GM15510 (cell line): ENCODE measurements around the gene CLEC9A.

Source experiments
- POLR2A ChIP-seq: IDR thresholded peaks from 3 replicates; pipeline ENCODE4 v1.6.1; 2011; ENCODE audit warnings: borderline replicate concordance; ENCODE audit not compliant: insufficient read length; ENCODE audit errors: extremely low read depth

The CLEC9A gene

GRCh38 chr12:10033783-10034545 is 3.5 kb downstream of the CLEC9A start:
- no peak for TF ChIP-seq POLR2A

DNA sequence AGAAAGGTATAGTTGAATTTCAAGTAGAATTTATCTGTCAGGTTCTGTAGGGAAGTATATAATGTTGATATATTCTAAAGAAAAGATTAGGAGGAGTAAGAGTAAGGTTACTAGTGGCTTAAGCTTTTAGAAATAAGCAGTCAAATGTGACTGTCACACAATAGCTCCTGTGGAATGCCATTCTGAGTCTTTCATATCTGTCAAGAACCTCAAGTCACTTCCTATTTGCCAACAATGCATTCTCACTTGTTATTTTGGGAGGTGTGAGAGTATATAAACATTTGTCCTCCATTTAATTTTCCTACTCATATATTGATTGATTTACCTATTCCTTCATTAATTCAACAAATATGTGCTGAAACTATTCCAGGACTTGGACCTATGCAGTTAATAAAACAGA is 11.7 kb downstream of the CLEC9A start:
- no peak for TF ChIP-seq POLR2A

DNA sequence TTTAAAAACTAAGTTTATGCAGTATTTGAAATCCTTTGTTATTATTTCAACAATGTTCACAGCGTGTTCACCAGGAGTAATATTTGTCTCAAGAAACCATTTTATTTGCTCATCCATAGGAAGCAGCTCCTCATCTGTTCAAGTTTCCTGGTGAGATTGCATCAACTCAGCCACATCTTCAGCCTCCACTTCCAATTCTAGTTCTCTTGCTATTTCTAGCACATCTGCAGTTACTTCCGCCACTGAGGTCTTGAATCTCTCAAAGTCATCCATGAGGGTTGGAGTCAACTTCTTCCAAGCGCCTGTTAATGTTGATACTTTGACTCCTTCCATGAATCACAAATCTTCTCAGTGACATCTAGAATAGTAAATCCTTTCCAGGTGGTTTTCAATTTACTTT is 18.0 kb downstream of the CLEC9A start:
- TF ChIP-seq POLR2A = no peak

- no peak for TF ChIP-seq POLR2A
Observed at GRCh38 chr12:10052193-10052913, 21.9 kb downstream of the CLEC9A start.

DNA sequence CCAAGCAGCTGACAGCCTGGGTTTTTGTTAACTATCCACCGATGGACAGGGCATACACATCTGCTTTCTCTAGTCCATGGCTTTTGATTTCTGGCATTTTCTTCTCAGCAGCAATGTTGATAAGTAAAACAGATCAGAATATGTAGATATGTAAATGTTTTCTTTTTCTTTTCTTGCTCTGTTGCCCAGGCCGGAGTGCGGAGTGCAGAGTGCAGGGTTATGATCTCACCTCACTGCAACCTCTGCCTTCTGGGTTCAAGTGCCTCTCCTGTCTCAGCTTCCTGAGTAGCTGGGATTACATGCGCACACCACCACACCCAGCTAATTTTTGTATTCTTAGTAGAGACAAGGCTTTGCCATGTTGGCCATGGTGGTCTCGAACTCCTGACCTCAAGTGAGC is 27.9 kb downstream of the CLEC9A start:
- no peak for TF ChIP-seq POLR2A

GRCh38 chr12:10065241-10065640 is 34.8 kb downstream of the CLEC9A start:
- TF ChIP-seq POLR2A = no peak

GRCh38 chr12:10067264-10067663 is 36.8 kb downstream of the CLEC9A start:
- no peak for TF ChIP-seq POLR2A

GRCh38 chr12:10067942-10068341 is 37.5 kb downstream of the CLEC9A start:
- TF ChIP-seq POLR2A = no peak

DNA sequence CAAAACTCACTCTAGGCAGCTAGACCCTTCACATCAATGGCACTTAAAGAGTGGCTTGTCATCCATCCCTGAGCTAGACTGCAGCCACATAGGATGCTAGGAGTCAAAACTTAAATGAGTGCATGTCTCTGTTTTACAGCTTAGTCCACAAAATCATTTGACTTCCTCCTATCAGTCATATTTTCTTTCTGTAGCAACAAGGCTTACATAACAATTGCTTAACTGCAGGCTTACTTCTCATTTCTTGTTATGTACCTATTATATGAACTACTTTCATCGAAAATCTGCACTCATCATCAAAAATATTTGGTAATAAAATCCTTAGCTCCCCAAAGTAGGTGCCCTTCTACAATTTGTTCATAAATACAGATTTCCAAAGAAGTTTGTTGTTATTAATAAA is 38.2 kb downstream of the CLEC9A start:
- no peak for TF ChIP-seq POLR2A

DNA sequence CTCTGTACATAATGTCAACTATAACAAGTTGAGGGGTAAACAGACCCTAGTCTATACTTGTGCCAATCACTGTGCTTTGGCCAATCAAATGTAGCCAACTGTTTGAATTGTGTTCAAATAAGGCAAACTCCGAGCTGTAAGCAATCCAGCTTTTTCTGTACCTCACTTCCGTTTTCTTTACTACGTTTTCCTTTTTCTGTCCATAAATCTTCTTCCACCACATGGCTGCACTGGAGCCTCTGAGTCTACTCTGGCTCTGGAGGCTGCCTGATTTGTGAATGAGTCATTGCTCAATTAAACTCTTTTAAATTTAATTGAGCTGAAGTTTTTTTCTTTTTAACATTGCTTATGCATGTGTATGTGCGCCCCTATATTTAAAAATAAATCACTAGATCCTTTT is 38.6 kb downstream of the CLEC9A start:
- TF ChIP-seq POLR2A = no peak

DNA sequence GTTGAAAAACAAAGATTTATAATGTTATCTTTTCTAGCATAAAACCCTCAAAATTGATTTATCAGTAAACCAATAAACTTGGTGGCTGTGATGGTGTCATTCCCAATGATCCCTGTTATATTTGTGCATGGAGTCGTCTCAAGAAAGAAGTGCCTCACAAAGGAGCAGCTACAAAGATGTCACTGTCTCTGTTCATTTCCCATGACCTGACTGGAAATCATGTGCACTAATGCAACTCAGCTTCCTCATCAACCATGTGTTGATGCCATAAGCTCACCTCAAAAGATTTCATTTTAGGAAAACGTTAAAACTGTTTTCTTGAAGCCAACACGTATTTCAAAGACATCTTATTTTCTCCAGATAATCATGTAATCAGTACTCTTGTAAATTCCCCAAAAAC is 39.5 kb downstream of the CLEC9A start:
- no peak for TF ChIP-seq POLR2A

DNA sequence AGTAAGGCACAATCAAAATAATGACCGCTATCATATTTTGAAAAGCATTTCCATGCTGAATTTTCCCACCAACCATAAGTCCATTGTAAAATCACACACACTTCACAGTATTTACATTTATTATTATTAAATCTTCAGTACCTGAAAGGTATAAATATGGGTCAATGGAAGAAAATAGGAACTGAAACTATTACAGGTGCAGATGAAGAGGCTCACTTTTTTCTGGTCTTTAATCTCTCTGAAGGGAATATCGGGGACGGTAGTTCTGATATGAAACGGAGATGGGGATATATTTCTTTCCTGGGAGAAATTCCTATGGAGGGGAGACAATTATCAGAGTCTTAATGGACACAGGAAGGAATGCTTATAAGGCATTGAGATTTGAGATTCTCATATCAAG is 39.9 kb downstream of the CLEC9A start:
- TF ChIP-seq POLR2A = no peak

- no peak for TF ChIP-seq POLR2A
Observed at GRCh38 chr12:10072131-10072530, 41.6 kb downstream of the CLEC9A start.

DNA sequence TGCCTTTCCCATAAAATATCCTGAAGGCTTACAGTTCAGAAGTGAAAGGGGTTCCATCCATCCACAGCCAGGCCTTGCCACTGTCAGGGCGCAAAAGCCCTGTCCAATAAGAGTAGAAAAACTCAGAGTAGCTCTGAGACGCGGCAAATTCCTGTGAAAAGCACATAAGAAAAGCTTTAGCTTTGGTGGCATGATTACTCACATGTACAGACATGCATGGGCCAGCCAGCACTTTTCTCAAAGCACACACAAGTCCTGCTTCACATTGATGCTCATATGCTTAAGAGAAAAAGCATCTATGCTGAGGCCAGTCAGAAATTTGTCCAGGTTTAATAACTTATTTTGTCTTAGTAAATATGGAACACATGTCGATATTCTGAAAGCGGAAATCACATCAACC is 42.8 kb downstream of the CLEC9A start:
- no peak for TF ChIP-seq POLR2A

DNA sequence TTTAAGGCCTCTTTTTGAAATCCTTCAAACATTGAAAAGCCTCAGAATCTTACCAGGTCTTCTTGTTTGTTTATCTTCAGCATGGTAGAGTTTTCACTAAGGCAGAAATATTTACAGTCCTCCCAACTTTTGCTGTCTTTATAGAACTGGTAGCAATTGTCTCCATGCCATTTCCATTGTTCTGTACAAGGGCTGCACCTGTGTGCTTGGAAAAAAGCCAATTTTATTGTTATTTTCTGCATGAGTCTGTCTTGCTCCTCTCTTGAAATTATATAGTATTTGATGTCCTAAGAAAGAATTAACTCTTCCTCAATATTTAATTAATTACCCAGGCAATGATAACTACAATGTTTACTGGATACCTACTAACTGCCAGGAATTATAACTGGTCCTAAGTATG is 45.0 kb downstream of the CLEC9A start:
- no peak for TF ChIP-seq POLR2A
